ENCODE measurements around the gene CPVL.

Gene CPVL

GRCh38 chr7:29071203-29071874 is 75.0 kb downstream of the CPVL start:
- TF ChIP-seq SP3 (tag by site-specific recombination; IDR thresholded peaks at IDR 0.05) (no peak), ZNF473 (tag by site-specific recombination; IDR thresholded peaks at IDR 0.05) (no peak), ZNF112 (tag by site-specific recombination; IDR thresholded peaks at IDR 0.05) (no peak), KLF10 (tag by site-specific recombination; IDR thresholded peaks at IDR 0.05) (no peak), ZFP41 (tag by site-specific recombination; IDR thresholded peaks at IDR 0.05; ENCODE audit: borderline replicate concordance) (no peak), MYNN (tag by site-specific recombination; IDR thresholded peaks at IDR 0.05; ENCODE audit: borderline replicate concordance) (no peak), ZNF629 (tag by site-specific recombination; IDR thresholded peaks at IDR 0.05) (no peak), KLF1 (tag by site-specific recombination; IDR thresholded peaks at IDR 0.05) (no peak), ZNF660 (tag by site-specific recombination; IDR thresholded peaks at IDR 0.05) (no peak), ZBTB7A (tag by site-specific recombination; IDR thresholded peaks at IDR 0.05; ENCODE audit: low read depth) (no peak), ZNF19 (tag by site-specific recombination; IDR thresholded peaks at IDR 0.05; ENCODE audit: low read depth) (no peak)
- TF ChIP-seq, protein P1, sequence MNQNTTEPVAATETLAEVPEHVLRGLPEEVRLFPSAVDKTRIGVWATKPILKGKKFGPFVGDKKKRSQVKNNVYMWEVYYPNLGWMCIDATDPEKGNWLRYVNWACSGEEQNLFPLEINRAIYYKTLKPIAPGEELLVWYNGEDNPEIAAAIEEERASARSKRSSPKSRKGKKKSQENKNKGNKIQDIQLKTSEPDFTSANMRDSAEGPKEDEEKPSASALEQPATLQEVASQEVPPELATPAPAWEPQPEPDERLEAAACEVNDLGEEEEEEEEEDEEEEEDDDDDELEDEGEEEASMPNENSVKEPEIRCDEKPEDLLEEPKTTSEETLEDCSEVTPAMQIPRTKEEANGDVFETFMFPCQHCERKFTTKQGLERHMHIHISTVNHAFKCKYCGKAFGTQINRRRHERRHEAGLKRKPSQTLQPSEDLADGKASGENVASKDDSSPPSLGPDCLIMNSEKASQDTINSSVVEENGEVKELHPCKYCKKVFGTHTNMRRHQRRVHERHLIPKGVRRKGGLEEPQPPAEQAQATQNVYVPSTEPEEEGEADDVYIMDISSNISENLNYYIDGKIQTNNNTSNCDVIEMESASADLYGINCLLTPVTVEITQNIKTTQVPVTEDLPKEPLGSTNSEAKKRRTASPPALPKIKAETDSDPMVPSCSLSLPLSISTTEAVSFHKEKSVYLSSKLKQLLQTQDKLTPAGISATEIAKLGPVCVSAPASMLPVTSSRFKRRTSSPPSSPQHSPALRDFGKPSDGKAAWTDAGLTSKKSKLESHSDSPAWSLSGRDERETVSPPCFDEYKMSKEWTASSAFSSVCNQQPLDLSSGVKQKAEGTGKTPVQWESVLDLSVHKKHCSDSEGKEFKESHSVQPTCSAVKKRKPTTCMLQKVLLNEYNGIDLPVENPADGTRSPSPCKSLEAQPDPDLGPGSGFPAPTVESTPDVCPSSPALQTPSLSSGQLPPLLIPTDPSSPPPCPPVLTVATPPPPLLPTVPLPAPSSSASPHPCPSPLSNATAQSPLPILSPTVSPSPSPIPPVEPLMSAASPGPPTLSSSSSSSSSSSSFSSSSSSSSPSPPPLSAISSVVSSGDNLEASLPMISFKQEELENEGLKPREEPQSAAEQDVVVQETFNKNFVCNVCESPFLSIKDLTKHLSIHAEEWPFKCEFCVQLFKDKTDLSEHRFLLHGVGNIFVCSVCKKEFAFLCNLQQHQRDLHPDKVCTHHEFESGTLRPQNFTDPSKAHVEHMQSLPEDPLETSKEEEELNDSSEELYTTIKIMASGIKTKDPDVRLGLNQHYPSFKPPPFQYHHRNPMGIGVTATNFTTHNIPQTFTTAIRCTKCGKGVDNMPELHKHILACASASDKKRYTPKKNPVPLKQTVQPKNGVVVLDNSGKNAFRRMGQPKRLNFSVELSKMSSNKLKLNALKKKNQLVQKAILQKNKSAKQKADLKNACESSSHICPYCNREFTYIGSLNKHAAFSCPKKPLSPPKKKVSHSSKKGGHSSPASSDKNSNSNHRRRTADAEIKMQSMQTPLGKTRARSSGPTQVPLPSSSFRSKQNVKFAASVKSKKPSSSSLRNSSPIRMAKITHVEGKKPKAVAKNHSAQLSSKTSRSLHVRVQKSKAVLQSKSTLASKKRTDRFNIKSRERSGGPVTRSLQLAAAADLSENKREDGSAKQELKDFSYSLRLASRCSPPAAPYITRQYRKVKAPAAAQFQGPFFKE (tag by site-specific recombination; IDR thresholded peaks at IDR 0.05; ENCODE audit: borderline replicate concordance), result no peak
- H3K4me3 ChIP-seq (ENCODE audit: low read depth, low read length), result no peak overlapping the region
- CTCF ChIA-PET, result no interaction called here
- H3K4me1 ChIP-seq (ENCODE audit: control insufficient read depth, insufficient read depth, low read length), result peaks cover 4% of the 10 kb centered on the region; the same call in 1 of the 2 replicates
- no peaks in the 10 kb centered on the region for H3K36me3 ChIP-seq (ENCODE audit: control insufficient read depth in 2 of 2, insufficient read depth in 1 of 2, low read length in 2 of 2)
- no peaks in the 10 kb centered on the region for H3K9me3 ChIP-seq (ENCODE audit: control insufficient read depth, insufficient read depth, low read depth, low read length)
- H3K27ac ChIP-seq (ENCODE audit: extremely low read depth, low read depth, low read length), result no peak overlapping the region
- POLR2A ChIA-PET, result no interaction called here

DNA sequence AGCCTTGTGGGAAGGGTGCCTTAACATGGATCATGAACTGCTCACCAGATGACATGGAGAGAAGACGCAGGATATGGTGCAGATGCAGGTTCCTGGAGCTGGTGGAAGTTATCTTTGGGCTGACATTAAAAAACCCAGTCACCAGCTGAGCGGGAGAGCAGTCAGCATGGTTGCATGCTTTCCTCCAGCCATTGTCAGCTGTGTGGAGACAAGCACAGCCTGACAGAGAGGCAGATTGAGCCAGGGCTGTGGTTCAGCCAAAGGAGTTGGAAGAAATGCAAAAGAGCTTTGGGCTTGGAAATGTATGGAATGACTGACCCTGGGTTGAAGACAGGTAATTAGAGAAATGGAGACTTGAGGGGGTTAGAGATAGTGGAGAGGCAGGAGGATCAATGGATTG is 79.7 kb downstream of the CPVL start:
- H3K27ac ChIP-seq (ENCODE audit: extremely low read depth, low read depth, low read length), result no peak overlapping the region
- no peaks in the 10 kb centered on the region for H3K9me3 ChIP-seq (ENCODE audit: control insufficient read depth, insufficient read depth, low read depth, low read length)
- ChIA-PET CTCF (no interaction called here), POLR2A (no interaction called here)
- H3K4me3 ChIP-seq (ENCODE audit: low read depth, low read length), result no peak overlapping the region
- H3K4me1 ChIP-seq (ENCODE audit: control insufficient read depth, insufficient read depth, low read length), result peaks cover 1% of the 10 kb centered on the region; the same call in 1 of the 2 replicates
- no peaks in the 10 kb centered on the region; a peak in 1 of 3 replicates for H3K36me3 ChIP-seq (ENCODE audit: control insufficient read depth in 2 of 2, insufficient read depth in 1 of 2, low read length in 2 of 2)
- TF ChIP-seq ZNF23 (tag by site-specific recombination; IDR thresholded peaks at IDR 0.05; ENCODE audit: borderline replicate concordance) (no peak), ZNF626 (tag by site-specific recombination; IDR thresholded peaks at IDR 0.05) (no peak)

DNA sequence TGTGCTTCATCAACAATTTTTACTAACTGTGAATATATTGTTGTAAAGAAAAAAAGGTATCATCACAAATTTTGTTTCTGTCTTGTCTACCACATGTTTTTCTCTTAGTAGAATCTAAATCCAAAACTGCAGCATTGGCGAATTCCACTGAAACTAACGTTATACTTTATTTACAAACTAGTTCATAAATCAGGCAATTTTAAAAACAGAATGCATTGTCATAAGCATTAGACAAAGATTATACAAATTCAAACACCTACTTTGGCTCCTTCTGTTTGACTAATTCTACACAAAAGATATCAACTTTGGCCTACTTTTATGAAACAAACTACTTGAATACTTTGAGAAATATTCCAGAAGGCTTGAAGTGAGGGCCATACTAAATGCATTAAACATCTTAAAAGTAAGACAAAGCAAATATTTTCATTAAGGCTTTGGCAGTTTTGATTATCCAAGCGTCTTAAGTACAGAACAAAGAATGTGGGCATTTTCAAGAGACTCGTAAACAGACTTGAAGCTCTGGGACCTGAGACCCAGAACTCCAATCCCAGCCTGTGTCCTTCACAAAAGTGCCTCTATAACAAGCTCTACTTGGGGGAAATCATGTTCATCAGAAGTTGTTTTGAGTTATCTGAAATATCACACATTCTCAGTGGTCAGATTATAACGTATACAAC is 81.0 kb downstream of the CPVL start:
- ChIA-PET CTCF (no interaction called here), POLR2A (no interaction called here)
- Histone ChIP-seq H3K4me3 (ENCODE audit: low read depth, low read length) (no peak overlapping the region), H3K36me3 (ENCODE audit: control insufficient read depth in 2 of 2, insufficient read depth in 1 of 2, low read length in 2 of 2) (no peaks in the 10 kb centered on the region; a peak in 1 of 3 replicates), H3K27ac (ENCODE audit: extremely low read depth, low read depth, low read length) (no peak overlapping the region), H3K4me1 (ENCODE audit: control insufficient read depth, insufficient read depth, low read length) (no peaks in the 10 kb centered on the region), H3K9me3 (ENCODE audit: control insufficient read depth, insufficient read depth, low read depth, low read length) (no peaks in the 10 kb centered on the region)
- TF ChIP-seq ZNF48 (tag by site-specific recombination; IDR thresholded peaks at IDR 0.05) (no peak), ZNF529 (tag by site-specific recombination; IDR thresholded peaks at IDR 0.05; ENCODE audit: insufficient replicate concordance) (no peak), KLF8 (tag by site-specific recombination; IDR thresholded peaks at IDR 0.05) (no peak), ZNF354C (tag by site-specific recombination; IDR thresholded peaks at IDR 0.05; ENCODE audit: borderline replicate concordance, low read depth) (no peak), ZNF214 (tag by site-specific recombination; IDR thresholded peaks at IDR 0.05; ENCODE audit: borderline replicate concordance) (no peak), ZNF544 (tag by site-specific recombination; IDR thresholded peaks at IDR 0.05) (no peak), GLI2 (tag by site-specific recombination; IDR thresholded peaks at IDR 0.05; ENCODE audit: borderline replicate concordance, low read depth) (no peak)
- TF ChIP-seq, protein P2, sequence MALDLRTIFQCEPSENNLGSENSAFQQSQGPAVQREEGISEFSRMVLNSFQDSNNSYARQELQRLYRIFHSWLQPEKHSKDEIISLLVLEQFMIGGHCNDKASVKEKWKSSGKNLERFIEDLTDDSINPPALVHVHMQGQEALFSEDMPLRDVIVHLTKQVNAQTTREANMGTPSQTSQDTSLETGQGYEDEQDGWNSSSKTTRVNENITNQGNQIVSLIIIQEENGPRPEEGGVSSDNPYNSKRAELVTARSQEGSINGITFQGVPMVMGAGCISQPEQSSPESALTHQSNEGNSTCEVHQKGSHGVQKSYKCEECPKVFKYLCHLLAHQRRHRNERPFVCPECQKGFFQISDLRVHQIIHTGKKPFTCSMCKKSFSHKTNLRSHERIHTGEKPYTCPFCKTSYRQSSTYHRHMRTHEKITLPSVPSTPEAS (tag by site-specific recombination; IDR thresholded peaks at IDR 0.05), result no peak
- TF ChIP-seq, protein P3, sequence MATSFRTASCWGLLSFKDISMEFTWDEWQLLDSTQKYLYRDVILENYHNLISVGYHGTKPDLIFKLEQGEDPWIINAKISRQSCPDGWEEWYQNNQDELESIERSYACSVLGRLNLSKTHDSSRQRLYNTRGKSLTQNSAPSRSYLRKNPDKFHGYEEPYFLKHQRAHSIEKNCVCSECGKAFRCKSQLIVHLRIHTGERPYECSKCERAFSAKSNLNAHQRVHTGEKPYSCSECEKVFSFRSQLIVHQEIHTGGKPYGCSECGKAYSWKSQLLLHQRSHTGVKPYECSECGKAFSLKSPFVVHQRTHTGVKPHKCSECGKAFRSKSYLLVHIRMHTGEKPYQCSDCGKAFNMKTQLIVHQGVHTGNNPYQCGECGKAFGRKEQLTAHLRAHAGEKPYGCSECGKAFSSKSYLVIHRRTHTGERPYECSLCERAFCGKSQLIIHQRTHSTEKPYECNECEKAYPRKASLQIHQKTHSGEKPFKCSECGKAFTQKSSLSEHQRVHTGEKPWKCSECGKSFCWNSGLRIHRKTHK (tag by site-specific recombination; IDR thresholded peaks at IDR 0.05), result no peak

Data from HEK293 (cell line).